K562 (cell line): ENCODE data around the gene SLC16A5. TPM values are rescaled to one million over a fixed set of nuclear protein-coding genes. Genes with fewer than 3 reads are reported as not detected.

ENCODE experiments used
- HDAC3 ChIP-seq: fragments of 450-650 bp; IDR thresholded peaks from 2 replicates; pipeline ENCODE4 v1.6.1; 2018; ENCODE audit warnings: borderline replicate concordance, mild to moderate bottlenecking, moderate library complexity; ENCODE audit not compliant: partially characterized antibody
- HEY1 ChIP-seq: fragments of 250-450 bp; sonication (Bioruptor Pico); IDR thresholded peaks from 2 replicates; pipeline ENCODE4 v1.5.0; 2020; ENCODE audit warnings: mild to moderate bottlenecking, moderate library complexity, borderline replicate concordance
- PHTF2 ChIP-seq: fragments of 250-450 bp; sonication (Bioruptor Pico); IDR thresholded peaks from 2 replicates; pipeline ENCODE4 v1.5.0; 2021; ENCODE audit warnings: mild to moderate bottlenecking
- RERE ChIP-seq: sonication (generic); formaldehyde crosslinking; IDR thresholded peaks from 2 replicates; pipeline ENCODE4 v1.8.0; 2023; ENCODE audit warnings: missing genetic modification reagents, mild to moderate bottlenecking, borderline replicate concordance
- TSC22D4 ChIP-seq: fragments of 450-650 bp; IDR thresholded peaks from 2 replicates; pipeline ENCODE4 v1.6.1; 2016; ENCODE audit warnings: missing genetic modification characterization, missing biosample characterization, control low read depth
- XRCC5 ChIP-seq: fragments of 200-400 bp; formaldehyde crosslinking; IDR thresholded peaks from 2 replicates; pipeline ENCODE4 v1.6.1; 2017; ENCODE audit warnings: low read depth, mild to moderate bottlenecking, low read length
- ZNF274 ChIP-seq: IDR thresholded peaks from 2 replicates; pipeline ENCODE4 v1.6.1; 2011; ENCODE audit warnings: low read depth, mild to moderate bottlenecking, low read length, moderate library complexity, borderline replicate concordance
- polyA plus RNA-seq, 8 experiments: library from polyadenylated mRNA; depleted of rRNA in 4 of 8; stranded (reverse) in 5 of 8; unstranded in 3 of 8; fragments of >200 nt; fragmentation: Nextera tagmentation in 2 of 8; fragmentation: Illumina TruSeq in 1 of 8; extraction: Ambion mirVana in 2 of 8; extraction: Trizol in 1 of 8; gene quantifications; 2 replicates each; pipeline versions ENCODE4 v1.2.1 to v1.2.3, GENCODE V29; 2011 to 2014; ENCODE audit warnings: inconsistent platforms in 1 of 8, missing spikeins in 1 of 8
- total RNA-seq, 7 experiments: library from RNA; depleted of rRNA in 6 of 7; stranded (reverse); fragments of >200 nt in 6 of 7; fragmentation: Illumina TruSeq in 2 of 7; extraction: Trizol in 2 of 7; gene quantifications; 2 replicates each; pipeline versions ENCODE4 v1.2.1 to v1.2.3, GENCODE V29; 2011 to 2021; ENCODE audit warnings: low replicate concordance in 1 of 7
- TF ChIP-seq, protein P1 (sequence below): fragments of 450-650 bp; IDR thresholded peaks from 2 replicates; pipeline ENCODE4 v1.6.1; 2016
- TF ChIP-seq, protein P2 (sequence below), 2 experiments: fragments of 450-650 bp; IDR thresholded peaks; 2 replicates each; pipeline ENCODE4 v1.6.1; 2018; ENCODE audit warnings: mild to moderate bottlenecking in 2 of 2, low read depth in 1 of 2; ENCODE audit not compliant: partially characterized antibody in 2 of 2
- TF ChIP-seq, protein P3 (sequence below): fragments of 250-450 bp; sonication (Bioruptor Pico); IDR thresholded peaks from 2 replicates; pipeline ENCODE4 v1.9.0; 2021; ENCODE audit warnings: mild to moderate bottlenecking, inconsistent platforms
- TF ChIP-seq, protein P4 (sequence below): fragments of 250-450 bp; sonication (Bioruptor Pico); IDR thresholded peaks from 2 replicates; pipeline ENCODE4 v1.5.0; 2021

Gene SLC16A5
- total and polyA plus RNA-seq, 9 of the 15 experiments (the other 6 are each of a cell fraction or from before 2014, with no cell fraction given): 0.06 to 2.6 (median 0.91) TPM

DNA sequence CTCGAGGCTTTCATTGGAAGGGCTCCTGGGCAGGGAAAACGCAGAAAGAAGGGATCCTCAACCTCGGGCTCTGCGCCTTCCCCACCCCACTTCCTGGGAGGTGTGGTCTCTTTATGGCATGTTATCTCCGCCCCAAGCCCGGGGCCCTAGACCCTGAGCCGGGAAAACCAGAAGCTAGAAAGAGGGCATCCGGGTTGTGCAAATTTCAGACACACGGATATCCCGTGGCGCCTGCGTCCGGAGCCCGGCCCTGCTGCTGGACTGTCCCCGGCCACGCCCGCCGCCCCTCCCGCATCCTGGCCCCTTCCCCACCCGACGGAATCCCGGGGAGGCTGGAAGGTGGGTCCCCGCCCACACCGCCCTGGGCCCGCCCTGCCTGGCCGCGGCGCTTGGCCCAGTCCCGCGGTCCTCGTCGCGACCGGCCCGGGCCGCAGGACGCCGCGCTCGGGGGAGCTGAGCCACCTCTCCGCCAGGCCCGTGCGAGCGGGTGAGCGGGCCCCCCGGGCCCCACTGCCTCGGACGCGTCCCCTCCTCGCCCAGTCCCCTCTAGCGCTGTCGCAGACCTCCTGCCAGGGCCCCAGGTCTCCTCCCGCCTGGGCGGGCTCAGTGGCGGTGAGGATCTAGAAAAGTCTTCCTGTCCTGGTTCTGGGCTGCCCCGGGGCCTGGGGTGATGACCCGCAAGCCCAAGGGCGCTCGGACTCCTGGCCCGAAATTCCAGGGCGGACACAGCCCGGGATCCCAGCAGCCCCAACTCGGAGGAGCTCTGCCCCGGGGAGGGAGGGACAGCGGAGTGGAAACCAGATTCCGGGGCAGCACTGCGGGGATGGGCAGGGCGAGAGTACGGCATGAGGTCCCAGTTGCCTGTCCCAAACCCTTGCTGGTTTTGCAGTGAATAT lies at the start of gene SLC16A5 (continued):
- TF ChIP-seq HDAC3 (no peak), RERE (CRISPR knock-in tag) (no peak), HEY1 (CRISPR knock-in tag) (no peak), XRCC5 (no peak), ZNF274 (no peak), PHTF2 (CRISPR knock-in tag) (no peak), TSC22D4 (tag) (no peak)
- TF ChIP-seq, protein P1, sequence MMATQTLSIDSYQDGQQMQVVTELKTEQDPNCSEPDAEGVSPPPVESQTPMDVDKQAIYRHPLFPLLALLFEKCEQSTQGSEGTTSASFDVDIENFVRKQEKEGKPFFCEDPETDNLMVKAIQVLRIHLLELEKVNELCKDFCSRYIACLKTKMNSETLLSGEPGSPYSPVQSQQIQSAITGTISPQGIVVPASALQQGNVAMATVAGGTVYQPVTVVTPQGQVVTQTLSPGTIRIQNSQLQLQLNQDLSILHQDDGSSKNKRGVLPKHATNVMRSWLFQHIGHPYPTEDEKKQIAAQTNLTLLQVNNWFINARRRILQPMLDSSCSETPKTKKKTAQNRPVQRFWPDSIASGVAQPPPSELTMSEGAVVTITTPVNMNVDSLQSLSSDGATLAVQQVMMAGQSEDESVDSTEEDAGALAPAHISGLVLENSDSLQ: no peak
- TF ChIP-seq, protein P2, sequence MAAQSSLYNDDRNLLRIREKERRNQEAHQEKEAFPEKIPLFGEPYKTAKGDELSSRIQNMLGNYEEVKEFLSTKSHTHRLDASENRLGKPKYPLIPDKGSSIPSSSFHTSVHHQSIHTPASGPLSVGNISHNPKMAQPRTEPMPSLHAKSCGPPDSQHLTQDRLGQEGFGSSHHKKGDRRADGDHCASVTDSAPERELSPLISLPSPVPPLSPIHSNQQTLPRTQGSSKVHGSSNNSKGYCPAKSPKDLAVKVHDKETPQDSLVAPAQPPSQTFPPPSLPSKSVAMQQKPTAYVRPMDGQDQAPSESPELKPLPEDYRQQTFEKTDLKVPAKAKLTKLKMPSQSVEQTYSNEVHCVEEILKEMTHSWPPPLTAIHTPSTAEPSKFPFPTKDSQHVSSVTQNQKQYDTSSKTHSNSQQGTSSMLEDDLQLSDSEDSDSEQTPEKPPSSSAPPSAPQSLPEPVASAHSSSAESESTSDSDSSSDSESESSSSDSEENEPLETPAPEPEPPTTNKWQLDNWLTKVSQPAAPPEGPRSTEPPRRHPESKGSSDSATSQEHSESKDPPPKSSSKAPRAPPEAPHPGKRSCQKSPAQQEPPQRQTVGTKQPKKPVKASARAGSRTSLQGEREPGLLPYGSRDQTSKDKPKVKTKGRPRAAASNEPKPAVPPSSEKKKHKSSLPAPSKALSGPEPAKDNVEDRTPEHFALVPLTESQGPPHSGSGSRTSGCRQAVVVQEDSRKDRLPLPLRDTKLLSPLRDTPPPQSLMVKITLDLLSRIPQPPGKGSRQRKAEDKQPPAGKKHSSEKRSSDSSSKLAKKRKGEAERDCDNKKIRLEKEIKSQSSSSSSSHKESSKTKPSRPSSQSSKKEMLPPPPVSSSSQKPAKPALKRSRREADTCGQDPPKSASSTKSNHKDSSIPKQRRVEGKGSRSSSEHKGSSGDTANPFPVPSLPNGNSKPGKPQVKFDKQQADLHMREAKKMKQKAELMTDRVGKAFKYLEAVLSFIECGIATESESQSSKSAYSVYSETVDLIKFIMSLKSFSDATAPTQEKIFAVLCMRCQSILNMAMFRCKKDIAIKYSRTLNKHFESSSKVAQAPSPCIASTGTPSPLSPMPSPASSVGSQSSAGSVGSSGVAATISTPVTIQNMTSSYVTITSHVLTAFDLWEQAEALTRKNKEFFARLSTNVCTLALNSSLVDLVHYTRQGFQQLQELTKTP (IDR thresholded peaks at IDR 0.05; ENCODE audit: low read depth in 1 of 2, partially characterized antibody in 2 of 2): no peak
- TF ChIP-seq, protein P3, sequence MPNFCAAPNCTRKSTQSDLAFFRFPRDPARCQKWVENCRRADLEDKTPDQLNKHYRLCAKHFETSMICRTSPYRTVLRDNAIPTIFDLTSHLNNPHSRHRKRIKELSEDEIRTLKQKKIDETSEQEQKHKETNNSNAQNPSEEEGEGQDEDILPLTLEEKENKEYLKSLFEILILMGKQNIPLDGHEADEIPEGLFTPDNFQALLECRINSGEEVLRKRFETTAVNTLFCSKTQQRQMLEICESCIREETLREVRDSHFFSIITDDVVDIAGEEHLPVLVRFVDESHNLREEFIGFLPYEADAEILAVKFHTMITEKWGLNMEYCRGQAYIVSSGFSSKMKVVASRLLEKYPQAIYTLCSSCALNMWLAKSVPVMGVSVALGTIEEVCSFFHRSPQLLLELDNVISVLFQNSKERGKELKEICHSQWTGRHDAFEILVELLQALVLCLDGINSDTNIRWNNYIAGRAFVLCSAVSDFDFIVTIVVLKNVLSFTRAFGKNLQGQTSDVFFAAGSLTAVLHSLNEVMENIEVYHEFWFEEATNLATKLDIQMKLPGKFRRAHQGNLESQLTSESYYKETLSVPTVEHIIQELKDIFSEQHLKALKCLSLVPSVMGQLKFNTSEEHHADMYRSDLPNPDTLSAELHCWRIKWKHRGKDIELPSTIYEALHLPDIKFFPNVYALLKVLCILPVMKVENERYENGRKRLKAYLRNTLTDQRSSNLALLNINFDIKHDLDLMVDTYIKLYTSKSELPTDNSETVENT (CRISPR knock-in tag): no peak
- TF ChIP-seq, protein P4, sequence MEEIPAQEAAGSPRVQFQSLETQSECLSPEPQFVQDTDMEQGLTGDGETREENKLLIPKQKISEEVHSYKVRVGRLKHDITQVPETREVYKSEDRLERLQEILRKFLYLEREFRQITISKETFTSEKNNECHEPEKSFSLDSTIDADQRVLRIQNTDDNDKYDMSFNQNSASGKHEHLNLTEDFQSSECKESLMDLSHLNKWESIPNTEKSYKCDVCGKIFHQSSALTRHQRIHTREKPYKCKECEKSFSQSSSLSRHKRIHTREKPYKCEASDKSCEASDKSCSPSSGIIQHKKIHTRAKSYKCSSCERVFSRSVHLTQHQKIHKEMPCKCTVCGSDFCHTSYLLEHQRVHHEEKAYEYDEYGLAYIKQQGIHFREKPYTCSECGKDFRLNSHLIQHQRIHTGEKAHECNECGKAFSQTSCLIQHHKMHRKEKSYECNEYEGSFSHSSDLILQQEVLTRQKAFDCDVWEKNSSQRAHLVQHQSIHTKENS (CRISPR knock-in tag): no peak
